ENCODE results near the gene NUDT9.
"Not testable (repeated sequence)": the region's sequence is repeated elsewhere in the genome, so short reads cannot be mapped to it uniquely, and the experiment has no call there.

Gene NUDT9

DNA sequence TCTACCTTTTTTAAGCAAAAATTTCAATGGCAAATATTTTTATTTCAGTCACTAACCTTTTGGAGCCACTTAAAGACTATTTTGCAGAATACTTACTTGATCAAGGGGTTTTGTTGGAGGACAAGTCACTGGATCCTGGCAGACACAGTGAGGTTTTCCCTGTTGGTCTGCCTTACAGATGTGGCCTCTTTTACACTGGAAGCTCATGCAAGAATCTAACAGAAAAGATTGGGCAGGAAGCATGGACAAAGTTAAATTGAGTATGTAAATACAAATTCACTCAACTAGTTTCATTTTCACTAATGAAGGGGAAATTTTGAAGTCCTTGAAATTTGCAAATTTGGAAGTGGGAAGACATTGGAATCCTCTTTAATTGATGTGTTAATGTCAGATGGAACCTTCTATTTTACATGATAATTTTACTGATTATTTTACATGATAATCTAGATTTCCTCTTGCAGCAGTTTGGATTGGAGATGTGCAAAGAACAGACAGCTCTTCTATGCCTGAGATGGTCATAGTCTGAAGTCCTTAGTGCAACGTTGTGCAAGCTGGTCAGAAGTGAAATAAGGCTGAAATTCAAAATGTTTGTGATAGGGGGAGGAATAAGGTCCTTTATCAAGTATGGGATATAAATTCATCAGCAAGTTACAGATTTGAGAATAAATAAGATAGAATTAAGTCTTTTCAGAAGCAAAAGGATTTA, 68.4 kb downstream of the NUDT9 start:
- TF ChIP-seq, protein P1, sequence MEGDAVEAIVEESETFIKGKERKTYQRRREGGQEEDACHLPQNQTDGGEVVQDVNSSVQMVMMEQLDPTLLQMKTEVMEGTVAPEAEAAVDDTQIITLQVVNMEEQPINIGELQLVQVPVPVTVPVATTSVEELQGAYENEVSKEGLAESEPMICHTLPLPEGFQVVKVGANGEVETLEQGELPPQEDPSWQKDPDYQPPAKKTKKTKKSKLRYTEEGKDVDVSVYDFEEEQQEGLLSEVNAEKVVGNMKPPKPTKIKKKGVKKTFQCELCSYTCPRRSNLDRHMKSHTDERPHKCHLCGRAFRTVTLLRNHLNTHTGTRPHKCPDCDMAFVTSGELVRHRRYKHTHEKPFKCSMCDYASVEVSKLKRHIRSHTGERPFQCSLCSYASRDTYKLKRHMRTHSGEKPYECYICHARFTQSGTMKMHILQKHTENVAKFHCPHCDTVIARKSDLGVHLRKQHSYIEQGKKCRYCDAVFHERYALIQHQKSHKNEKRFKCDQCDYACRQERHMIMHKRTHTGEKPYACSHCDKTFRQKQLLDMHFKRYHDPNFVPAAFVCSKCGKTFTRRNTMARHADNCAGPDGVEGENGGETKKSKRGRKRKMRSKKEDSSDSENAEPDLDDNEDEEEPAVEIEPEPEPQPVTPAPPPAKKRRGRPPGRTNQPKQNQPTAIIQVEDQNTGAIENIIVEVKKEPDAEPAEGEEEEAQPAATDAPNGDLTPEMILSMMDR (IDR thresholded peaks at IDR 0.05; ENCODE audit: insufficient read depth, low read depth, low read length, missing control alignments) = no peak

DNA sequence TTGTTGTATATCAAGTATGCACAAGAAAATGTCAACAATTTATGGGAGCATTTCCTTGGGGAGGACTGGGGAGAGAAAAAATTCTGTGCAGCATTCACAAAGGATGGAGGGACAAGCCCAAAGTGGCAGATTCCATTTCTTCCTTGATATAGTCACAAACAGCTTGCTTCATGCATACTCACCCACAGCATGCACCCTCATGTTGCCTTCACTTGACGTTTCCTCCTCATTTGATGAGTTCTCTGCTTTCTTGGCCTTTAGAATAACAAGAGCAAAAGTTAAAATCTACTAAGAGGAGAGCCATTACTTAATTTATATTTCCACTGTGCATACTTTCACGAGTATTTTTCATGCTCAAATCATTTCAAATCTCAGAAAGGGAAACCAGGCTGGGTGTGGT, 69.1 kb downstream of the NUDT9 start:
- TF ChIP-seq, protein P1 (IDR thresholded peaks at IDR 0.05; ENCODE audit: insufficient read depth, low read depth, low read length, missing control alignments) = no peak
- DNase-seq (ENCODE audit: low read depth) = no peak
- H3K4me3 ChIP-seq (ENCODE audit: low read length) = no peak overlapping the region

More for the DNA sequence above, 68.4 kb downstream of the NUDT9 start:
- no peak for DNase-seq (ENCODE audit: low read depth)
- H3K4me3 ChIP-seq (ENCODE audit: low read length) = no peak overlapping the region

DNA sequence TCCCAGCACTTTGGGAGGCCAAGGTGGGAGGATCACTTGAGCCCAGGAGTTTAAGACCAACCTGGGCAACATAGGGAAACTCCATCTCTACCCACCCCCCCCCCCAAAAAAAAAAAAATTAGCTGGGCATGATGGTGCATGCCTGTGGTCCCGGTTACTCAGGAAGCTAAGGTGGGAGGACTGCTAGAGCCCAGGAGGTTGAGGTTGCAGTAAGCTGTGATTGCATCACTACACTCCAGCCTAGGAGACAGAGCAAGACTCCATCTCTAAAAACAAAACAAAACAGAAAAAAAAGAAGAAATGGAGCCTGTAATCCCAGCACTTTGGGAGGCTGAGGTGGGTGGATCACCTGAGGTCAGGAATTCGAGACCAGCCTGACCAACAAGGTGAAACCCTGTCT, 69.5 kb downstream of the NUDT9 start:
- not testable (repeated sequence) for DNase-seq (ENCODE audit: low read depth)

GRCh38 chr4:87493115-87493514, 70.7 kb downstream of the NUDT9 start:
- TF ChIP-seq, protein P1 (IDR thresholded peaks at IDR 0.05; ENCODE audit: insufficient read depth, low read depth, low read length, missing control alignments) = no peak
- H3K4me3 ChIP-seq (ENCODE audit: low read length) = no peak overlapping the region
- DNase-seq (ENCODE audit: low read depth) = no peak

More for the DNA sequence above, 69.5 kb downstream of the NUDT9 start:
- not testable (repeated sequence) for H3K4me3 ChIP-seq (ENCODE audit: low read length)

DNA sequence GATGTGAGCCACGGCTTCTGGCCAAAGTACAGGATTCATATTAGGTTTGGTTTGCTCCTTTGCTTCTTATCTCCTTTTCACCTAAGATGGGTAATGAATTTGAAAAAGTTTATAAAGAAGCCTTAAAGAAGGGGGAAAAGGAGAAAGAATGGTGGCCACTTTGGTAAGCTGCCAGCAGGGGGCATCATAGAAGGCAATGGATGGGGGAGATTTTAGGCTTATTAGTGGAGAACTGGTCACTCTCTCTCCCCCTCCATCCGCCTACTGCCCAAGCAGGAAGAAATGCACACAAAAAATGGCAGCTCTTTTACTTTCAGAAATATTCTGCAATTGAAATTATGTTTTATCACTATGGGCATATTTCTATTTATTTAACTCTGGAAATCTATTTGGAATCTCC, 74.8 kb downstream of the NUDT9 start:
- DNase-seq (ENCODE audit: low read depth) = no peak
- H3K4me3 ChIP-seq (ENCODE audit: low read length) = no peak overlapping the region
- TF ChIP-seq, protein P1 (IDR thresholded peaks at IDR 0.05; ENCODE audit: insufficient read depth, low read depth, low read length, missing control alignments) = peak; percentile 29

DNA sequence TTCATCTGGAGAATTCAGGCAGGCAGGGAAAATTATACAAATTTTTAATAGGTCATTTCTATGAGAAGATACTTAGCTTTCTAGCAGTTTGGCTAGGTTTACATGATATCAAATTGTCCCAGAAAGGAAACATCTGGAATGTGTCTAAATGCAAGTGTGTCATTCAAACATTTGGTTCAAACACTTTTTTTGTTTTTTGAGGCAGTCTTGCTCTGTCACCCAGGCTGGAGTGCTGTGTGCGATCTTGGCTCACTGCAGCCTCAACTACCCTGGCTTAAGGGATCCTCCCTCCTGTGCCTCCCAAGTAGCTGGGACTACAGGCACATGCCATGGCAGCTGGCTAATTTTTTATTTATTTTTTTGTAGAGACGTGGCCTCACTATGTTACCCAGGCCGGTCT, 75.2 kb downstream of the NUDT9 start:
- TF ChIP-seq, protein P1 (IDR thresholded peaks at IDR 0.05; ENCODE audit: insufficient read depth, low read depth, low read length, missing control alignments) = no peak
- DNase-seq (ENCODE audit: low read depth) = no peak
- H3K4me3 ChIP-seq (ENCODE audit: low read length) = no peak overlapping the region

DNA sequence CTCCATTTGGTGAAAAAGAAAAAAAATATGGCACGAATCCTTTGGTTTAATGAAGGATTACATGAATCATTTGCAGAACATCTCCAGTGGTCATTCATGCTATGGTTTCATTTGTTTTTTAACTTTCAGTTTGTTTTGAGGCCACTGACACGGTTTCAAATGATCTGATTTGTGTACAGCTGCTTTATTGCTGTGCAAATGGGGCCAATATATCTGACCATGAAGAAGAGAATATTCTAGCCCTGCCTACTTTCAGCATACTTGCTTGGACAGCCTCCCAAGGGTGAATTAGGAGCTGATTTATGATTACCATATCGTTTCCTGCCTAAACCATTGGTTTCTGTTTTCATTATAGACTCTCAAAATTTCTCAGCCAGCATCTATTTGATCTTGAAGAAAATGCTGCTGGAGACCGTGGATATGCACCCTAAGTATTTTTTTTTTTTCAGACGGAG, 76.1 kb downstream of the NUDT9 start:
- no peak for DNase-seq (ENCODE audit: low read depth)
- TF ChIP-seq, protein P1 (IDR thresholded peaks at IDR 0.05; ENCODE audit: insufficient read depth, low read depth, low read length, missing control alignments) = no peak
- H3K4me3 ChIP-seq (ENCODE audit: low read length) = no peak overlapping the region

Data from epithelial cell of esophagus (primary cell).